ENCODE measurements around the gene XYLT2.

DNA sequence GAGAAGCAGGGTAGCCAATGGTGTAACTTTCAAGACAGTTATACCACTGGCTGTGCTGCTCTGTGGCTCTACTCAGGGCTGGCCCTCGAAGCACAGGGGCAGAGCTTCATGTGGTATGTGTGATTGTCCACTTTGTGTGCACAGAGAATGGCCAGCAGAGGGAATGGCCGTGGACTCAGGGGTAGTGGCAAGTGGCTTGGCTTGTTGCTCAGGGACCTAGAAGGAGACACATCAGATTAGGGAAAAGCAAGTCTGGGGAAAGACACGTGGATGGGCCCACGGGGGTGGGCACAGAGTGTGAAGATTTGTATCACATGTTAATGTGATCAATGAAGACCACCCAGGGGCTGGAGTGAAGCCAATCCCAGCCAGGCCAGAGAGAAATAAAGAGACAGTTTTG is 20.0 kb upstream of the XYLT2 start:
- TF ChIP-seq POLR2A (IDR thresholded peaks at IDR 0.05; ENCODE audit: low read depth, low read length) = no peak
- no peak for TF ChIP-seq POLR2AphosphoS5 (IDR thresholded peaks at IDR 0.05; ENCODE audit: low read depth, low read length)
- no peak for TF ChIP-seq PAX5 (IDR thresholded peaks at IDR 0.05; ENCODE audit: insufficient read depth, low read length, severe bottlenecking)

Data from GM12891 (cell line).